Transverse colon (tissue), 4 donors: ENCODE data around the gene CDC6.

Experiments
- POLR2A ChIP-seq: fragments of 450-650 bp; IDR thresholded peaks from one replicate; pipeline ENCODE4 v1.6.1; 2016; ENCODE audit warnings: antibody characterized with exemption, mild to moderate bottlenecking, moderate library complexity
- POLR2AphosphoS5 ChIP-seq, 3 donors: sonication (generic); formaldehyde crosslinking; IDR thresholded peaks; one replicate each; pipeline ENCODE4 v1.6.1; 2016; ENCODE audit warnings: antibody characterized with exemption in 3 of 3
- TF ChIP-seq, protein P1 (sequence below), 5 experiments: fragments of 200-600 bp in 3 of 5; fragments of 450-650 bp in 2 of 5; sonication (generic) in 3 of 5; IDR thresholded peaks; 1 replicate in 2 of 5; 2 replicates in 3 of 5; pipeline ENCODE4 v1.5.1; 2016 to 2017; ENCODE audit warnings: antibody characterized with exemption in 5 of 5, inconsistent platforms in 3 of 5, mild to moderate bottlenecking in 2 of 5, moderate library complexity in 1 of 5

DNA sequence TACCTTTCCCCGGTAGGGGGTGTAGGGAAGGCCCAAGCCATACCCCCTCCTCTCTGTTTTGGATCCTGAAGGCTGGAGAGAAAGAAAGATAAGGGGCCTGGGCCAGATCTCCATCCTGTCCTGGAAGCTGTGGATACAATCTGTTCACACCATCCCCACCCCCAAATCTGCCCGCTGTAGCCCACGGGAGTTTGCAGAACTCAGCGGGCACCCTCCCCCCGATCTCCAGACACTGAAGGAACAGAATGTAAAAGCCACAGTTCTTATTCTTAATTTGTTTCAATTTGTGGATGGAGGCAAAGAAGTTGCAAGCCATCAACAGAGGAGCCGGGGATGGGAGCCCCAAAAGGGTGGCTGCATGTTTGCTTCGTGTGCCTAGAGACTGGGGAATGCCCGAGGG lies 49.7 kb downstream of the CDC6 start:
- TF ChIP-seq, protein P1, sequence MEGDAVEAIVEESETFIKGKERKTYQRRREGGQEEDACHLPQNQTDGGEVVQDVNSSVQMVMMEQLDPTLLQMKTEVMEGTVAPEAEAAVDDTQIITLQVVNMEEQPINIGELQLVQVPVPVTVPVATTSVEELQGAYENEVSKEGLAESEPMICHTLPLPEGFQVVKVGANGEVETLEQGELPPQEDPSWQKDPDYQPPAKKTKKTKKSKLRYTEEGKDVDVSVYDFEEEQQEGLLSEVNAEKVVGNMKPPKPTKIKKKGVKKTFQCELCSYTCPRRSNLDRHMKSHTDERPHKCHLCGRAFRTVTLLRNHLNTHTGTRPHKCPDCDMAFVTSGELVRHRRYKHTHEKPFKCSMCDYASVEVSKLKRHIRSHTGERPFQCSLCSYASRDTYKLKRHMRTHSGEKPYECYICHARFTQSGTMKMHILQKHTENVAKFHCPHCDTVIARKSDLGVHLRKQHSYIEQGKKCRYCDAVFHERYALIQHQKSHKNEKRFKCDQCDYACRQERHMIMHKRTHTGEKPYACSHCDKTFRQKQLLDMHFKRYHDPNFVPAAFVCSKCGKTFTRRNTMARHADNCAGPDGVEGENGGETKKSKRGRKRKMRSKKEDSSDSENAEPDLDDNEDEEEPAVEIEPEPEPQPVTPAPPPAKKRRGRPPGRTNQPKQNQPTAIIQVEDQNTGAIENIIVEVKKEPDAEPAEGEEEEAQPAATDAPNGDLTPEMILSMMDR (IDR thresholded peaks at IDR 0.05) = no peak
- TF ChIP-seq POLR2AphosphoS5 (IDR thresholded peaks at IDR 0.05) (no peak), POLR2A (no peak)
